ENCODE data around the gene MYL10. TPM values are rescaled to one million over a fixed set of nuclear protein-coding genes. Genes with fewer than 3 reads are reported as not detected.

The MYL10 gene
- total RNA-seq, 1 donor from 2014 or later: not detected

DNA sequence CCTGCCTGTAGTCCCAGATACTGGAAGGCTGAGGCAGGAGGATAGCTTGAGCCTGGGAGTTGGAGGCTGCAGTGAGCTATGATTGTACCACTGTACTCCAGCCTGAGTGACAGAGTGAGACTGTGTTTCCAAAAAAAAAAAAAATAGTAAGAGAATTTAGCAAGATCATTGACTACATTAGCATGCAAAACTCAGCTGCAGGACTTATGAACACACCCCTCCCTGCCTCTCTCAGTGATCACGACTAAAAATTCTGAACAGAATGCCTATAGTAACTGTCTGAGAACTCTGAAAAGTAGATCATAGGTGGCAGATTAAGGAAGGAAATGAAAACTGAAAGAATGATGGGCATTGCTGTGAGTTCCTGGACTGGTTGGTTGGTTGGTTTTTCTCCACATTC, 50.5 kb downstream of the MYL10 start:
- H3K4me3 ChIP-seq (ENCODE audit: low read depth, low read length): no peak overlapping the region
- TF ChIP-seq, protein P1, sequence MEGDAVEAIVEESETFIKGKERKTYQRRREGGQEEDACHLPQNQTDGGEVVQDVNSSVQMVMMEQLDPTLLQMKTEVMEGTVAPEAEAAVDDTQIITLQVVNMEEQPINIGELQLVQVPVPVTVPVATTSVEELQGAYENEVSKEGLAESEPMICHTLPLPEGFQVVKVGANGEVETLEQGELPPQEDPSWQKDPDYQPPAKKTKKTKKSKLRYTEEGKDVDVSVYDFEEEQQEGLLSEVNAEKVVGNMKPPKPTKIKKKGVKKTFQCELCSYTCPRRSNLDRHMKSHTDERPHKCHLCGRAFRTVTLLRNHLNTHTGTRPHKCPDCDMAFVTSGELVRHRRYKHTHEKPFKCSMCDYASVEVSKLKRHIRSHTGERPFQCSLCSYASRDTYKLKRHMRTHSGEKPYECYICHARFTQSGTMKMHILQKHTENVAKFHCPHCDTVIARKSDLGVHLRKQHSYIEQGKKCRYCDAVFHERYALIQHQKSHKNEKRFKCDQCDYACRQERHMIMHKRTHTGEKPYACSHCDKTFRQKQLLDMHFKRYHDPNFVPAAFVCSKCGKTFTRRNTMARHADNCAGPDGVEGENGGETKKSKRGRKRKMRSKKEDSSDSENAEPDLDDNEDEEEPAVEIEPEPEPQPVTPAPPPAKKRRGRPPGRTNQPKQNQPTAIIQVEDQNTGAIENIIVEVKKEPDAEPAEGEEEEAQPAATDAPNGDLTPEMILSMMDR (conservative IDR thresholded peaks at IDR 0.05; ENCODE audit: low read depth, low read length): no peak
- DNase-seq (ENCODE audit: low read depth): no peak

DNA sequence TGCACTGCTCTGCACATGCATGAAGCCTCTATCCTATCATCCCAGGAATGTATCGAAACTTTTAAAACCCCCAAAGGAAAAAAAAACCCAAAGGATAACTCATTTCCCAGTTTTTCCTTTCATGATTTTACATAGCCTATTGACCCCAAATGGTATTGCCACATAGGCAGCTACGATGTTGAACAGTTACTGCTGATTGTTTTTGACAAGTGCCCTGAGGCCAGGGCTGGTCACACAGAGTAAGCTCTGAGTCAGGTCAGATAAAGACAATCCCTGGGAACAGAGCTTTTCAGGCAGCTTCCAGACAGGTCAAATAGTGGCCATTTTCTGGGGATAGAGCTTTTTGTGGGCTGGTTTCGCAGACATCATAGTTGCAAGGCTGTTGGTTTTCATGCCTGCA, 52.1 kb downstream of the MYL10 start:
- TF ChIP-seq, protein P1 (conservative IDR thresholded peaks at IDR 0.05; ENCODE audit: low read depth, low read length): no peak
- DNase-seq (ENCODE audit: low read depth): no peak

DNA sequence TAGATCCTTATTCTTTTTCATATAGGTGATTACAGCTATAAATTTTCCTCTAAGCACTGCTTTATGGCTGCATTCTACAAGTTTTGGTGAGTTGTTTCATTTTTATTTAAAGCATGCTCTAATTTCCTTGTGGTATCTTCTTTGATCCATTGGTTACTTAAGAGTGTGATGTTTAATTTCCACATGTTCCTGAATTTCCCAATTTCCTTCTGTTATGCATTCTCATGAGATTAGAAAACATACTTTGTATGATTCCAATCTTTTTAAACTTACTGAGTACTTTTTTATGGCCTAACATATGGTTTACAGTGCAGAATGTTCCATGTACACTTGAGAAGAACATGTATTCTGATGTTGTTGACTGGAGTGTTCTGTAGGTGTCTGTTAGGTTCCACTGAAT, 53.4 kb downstream of the MYL10 start:
- no peak overlapping the region for H3K4me3 ChIP-seq (ENCODE audit: low read depth, low read length)
- TF ChIP-seq, protein P1 (conservative IDR thresholded peaks at IDR 0.05; ENCODE audit: low read depth, low read length): no peak
- no peak for DNase-seq (ENCODE audit: low read depth)

More for the DNA sequence above, 52.1 kb downstream of the MYL10 start:
- no peak overlapping the region for H3K4me3 ChIP-seq (ENCODE audit: low read depth, low read length)

DNA sequence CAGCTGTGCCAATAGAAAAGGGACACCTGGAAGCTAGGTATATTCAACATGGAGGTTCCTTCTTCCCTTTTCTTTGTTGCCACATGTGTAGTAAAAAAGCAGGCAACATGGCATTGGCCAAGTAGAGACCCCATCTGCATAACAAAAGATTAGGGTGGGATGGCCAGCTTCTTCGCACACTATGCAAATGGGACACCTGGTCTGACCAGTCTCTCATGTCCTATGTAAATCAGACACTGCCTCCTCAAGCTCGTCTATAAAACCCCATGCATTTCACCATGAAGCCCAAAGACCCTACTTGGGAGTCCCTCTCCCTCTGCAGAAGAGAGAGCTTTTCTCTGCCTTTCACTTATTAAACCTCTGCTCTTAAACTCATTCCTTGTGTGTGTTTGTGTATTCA, 53.9 kb downstream of the MYL10 start:
- TF ChIP-seq, protein P1 (conservative IDR thresholded peaks at IDR 0.05; ENCODE audit: low read depth, low read length): no peak
- no peak for DNase-seq (ENCODE audit: low read depth)
- no peak overlapping the region for H3K4me3 ChIP-seq (ENCODE audit: low read depth, low read length)

DNA sequence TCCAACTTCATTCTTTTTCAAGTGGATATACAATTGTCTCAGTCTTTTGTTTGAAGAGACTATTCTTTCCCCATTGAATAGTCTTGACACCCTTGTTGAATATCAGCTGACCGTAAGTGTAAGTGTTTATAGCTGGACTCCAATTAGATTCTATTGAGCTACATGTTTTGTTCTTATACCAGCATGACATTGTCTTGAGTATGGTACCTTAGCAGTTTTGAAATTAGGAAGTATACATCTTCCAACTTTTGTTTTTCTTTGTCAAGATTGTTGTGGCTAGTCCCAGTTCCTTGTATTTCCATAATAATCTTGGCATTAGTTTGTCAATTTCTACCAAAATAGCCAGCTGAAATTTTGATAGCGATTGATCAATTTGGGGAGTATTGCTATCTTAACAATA, 56.9 kb downstream of the MYL10 start:
- no peak overlapping the region for H3K4me3 ChIP-seq (ENCODE audit: low read depth, low read length)
- DNase-seq (ENCODE audit: low read depth): no peak
- TF ChIP-seq, protein P1 (conservative IDR thresholded peaks at IDR 0.05; ENCODE audit: low read depth, low read length): no peak

DNA sequence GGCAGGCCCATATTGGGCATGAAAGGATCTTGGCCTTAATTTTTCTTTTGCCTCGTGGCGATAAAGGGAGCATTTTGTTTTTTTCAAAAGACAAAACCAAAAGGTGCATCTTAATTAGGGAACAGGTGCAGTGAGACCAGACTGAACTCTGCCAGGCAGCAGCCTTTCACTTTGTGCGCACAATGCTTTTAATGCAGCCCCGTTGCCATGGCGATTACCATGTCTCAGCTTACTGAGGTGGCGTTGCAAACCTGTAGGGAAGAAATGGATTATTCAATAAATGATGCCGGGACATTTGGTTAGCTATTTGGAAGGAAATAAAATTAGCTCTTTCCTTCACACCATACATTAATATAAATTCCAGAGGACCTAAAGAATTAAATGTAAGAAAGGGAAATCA, 61.9 kb downstream of the MYL10 start:
- TF ChIP-seq, protein P1 (conservative IDR thresholded peaks at IDR 0.05; ENCODE audit: low read depth, low read length): no peak
- no peak for DNase-seq (ENCODE audit: low read depth)
- no peak overlapping the region for H3K4me3 ChIP-seq (ENCODE audit: low read depth, low read length)

DNA sequence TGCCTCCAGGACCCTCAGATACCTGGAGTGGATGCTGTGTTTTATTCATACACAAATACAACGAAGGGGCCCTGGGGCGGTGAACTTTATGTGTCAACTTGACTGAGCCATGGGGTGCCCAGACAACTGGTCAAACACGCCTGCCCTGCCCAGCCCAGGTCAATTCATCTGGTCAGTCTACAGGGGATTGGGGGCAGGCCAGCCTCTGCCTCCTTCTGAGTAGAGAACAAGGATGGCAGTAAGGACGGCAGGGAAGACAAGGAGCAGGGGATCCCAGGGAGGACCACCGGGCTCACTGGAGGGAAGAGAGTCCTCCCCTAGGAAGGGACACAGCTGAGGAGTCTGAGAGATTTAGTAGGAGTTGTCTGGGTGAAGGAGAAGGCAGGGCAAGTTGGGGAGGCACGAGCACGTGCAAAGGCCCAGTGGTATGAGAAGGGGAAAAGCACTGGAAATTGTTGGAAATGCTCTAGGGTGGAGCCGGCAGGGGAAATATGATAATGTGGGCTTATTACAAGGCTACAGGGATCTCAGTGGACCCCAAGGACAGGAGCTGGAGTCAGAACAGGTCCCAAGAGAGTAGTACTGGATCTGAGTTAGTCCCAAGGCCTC, 63.4 kb downstream of the MYL10 start:
- TF ChIP-seq, protein P1 (conservative IDR thresholded peaks at IDR 0.05; ENCODE audit: low read depth, low read length): no peak
- no peak overlapping the region for H3K4me3 ChIP-seq (ENCODE audit: low read depth, low read length)
- no peak for DNase-seq (ENCODE audit: low read depth)
